D721Med (cell line): ENCODE results near the gene NEK8.
A peak's percentile ranks its signal among the peaks of the same experiment; 100 is the strongest.
"Not testable (repeated sequence)": the region's sequence is repeated elsewhere in the genome, so short reads cannot be mapped to it uniquely, and the experiment has no call there.

Experiments used
- DNase-seq: peaks from one replicate; pipeline ENCODE4 v3.0.0; 2011; ENCODE audit warnings: low spot score; ENCODE audit not compliant: insufficient read length
- FAIRE-seq: peaks from 2 replicates; lab custom pipeline; 2011; peaks lifted over from hg19 to GRCh38; lab: Jason Lieb, UNC
- CTCF ChIP-seq: IDR thresholded peaks from 2 replicates; pipeline ENCODE4 v1.5.1; 2012; ENCODE audit warnings: mild to moderate bottlenecking, control low read depth; ENCODE audit not compliant: insufficient read depth; ENCODE audit errors: missing control alignments

NEK8 gene

GRCh38 chr17:28726627-28727491 lies 1.7 kb upstream of the NEK8 start:
- peak; percentile 100 for TF ChIP-seq CTCF
- DNase-seq (no peak), FAIRE-seq (no peak)

- FAIRE-seq: no peak
- no peak for TF ChIP-seq CTCF
- DNase-seq: no peak
Observed at GRCh38 chr17:28729950-28730330, 1.4 kb downstream of the NEK8 start.

- TF ChIP-seq CTCF: no peak
- FAIRE-seq (no peak), DNase-seq (no peak)
Observed at GRCh38 chr17:28733346-28733745, 4.8 kb downstream of the NEK8 start.

- no peak for TF ChIP-seq CTCF
- FAIRE-seq (no peak), DNase-seq (no peak)
Observed at GRCh38 chr17:28734712-28735241, 6.2 kb downstream of the NEK8 start.

- DNase-seq: no peak
- FAIRE-seq: no peak
- TF ChIP-seq CTCF: no peak
Observed at GRCh38 chr17:28735242-28735722, 6.7 kb downstream of the NEK8 start.

- not testable (repeated sequence) for FAIRE-seq, DNase-seq
Observed at GRCh38 chr17:28735913-28736769, 7.6 kb downstream of the NEK8 start.

- no peak for FAIRE-seq
- no peak for TF ChIP-seq CTCF
- DNase-seq: no peak
Observed at GRCh38 chr17:28737316-28737715, 8.7 kb downstream of the NEK8 start.
